ENCODE data around the gene MROH2A.

Gene MROH2A

DNA sequence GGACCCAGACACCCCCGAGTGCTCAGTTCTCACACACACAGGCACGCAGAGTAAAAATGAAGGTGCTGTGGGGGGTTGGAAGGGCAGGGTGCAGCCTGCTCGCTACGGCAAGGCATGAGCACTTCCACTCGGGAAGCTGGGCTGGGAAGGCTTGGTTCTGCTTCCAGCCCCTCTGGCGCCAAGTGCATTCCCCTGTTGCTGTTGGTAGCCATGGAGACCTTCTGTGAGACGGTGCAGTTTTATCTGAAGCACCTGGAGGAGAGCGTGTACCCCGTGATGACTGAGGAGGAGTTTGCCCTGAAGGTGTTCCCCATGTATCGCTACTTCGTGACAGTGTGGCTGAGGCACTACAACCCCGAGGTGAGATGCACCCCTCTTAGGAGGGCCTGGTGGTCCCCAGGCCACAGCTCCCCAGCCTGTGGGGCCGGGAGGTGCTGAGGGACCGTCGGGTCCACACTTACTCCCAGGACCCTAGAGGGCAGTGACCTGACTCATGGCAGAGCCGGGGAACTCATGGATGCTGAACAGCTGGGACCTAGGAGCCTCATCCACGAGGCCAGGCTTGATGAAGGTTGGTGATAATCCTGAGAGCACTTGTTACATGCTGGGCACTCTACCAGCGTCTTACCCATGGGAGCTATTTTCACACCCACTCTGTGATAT lies 15.5 kb downstream of the MROH2A start:
- Histone ChIP-seq H3K14ac (ENCODE audit: low read length) (no peak overlapping the region), H4K12ac (ENCODE audit: low read depth, low read length) (no peak overlapping the region), H3K4me2 (ENCODE audit: low read length) (no peak overlapping the region), H3K36me3 (ENCODE audit: control insufficient read depth in 1 of 2, insufficient read depth in 2 of 2, low read length in 2 of 2) (no peaks in the 10 kb centered on the region), H3K4me3 (ENCODE audit: low read depth, low read length) (no peak overlapping the region), H2AFZ (ENCODE audit: insufficient read depth, low read length, poor library complexity) (no peak overlapping the region), H3K4me1 (ENCODE audit: control insufficient read depth in 1 of 2, insufficient read depth in 2 of 2, low read length in 2 of 2) (no peaks in the 10 kb centered on the region), H3K79me1 (ENCODE audit: low read length) (no peaks in the 10 kb centered on the region), H2BK12ac (ENCODE audit: low read length) (no peak overlapping the region), H3K9ac (ENCODE audit: low read length) (no peak overlapping the region), H2BK120ac (ENCODE audit: insufficient read depth, low read length, poor library complexity) (no peak overlapping the region), H3K9me3 (ENCODE audit: insufficient read depth, low read depth, low read length) (peaks cover 19% of the 10 kb centered on the region), H3K27me3 (ENCODE audit: insufficient read depth, low read length) (no peaks in the 10 kb centered on the region), H3K4ac (ENCODE audit: low read depth, low read length) (no peak overlapping the region), H2BK5ac (ENCODE audit: low read depth, low read length, poor library complexity) (no peak overlapping the region), H4K8ac (ENCODE audit: low read depth, low read length) (no peak overlapping the region), H3K27ac (ENCODE audit: low read depth, low read length) (no peak overlapping the region), H3K23ac (ENCODE audit: low read length) (no peak overlapping the region), H2AK5ac (ENCODE audit: low read length) (no peak overlapping the region), H3K18ac (ENCODE audit: low read length) (no peak overlapping the region), H4K91ac (ENCODE audit: low read depth, low read length) (no peak overlapping the region), H3K79me2 (ENCODE audit: control insufficient read depth, insufficient read depth, low read length, poor library complexity) (no peaks in the 10 kb centered on the region)
- DNase-seq: no peak
- no CpG with 5 or more reads among the region's 18 CpGs for WGBS (ENCODE audit: extremely low coverage, insufficient coverage, insufficient read length)

DNA sequence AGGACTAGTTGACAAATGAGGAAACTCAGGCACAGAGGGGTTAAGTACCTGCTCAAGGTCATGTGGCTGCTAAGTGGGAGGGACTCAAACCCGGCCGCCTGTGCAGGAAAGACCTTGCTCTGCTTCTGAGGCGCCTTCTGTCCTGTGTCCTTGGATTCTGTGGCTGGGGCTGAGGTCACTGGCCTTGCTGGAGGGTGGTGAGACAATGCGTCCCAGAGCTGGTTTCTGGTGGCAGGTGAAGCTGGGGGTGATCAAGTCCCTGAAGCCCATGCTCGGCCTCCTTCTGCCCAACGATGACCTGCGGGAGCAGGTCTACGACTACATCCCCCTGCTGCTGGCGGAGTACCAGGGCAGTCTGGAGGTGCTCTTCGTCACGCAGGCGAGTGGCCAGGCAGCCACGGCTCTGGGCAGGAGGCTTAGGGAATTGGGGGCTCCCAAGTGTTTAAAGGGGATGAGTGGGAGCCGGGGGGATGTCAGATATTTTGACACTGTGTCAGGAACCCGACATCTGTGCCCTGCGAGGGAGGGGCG lies 16.1 kb downstream of the MROH2A start:
- H4K8ac ChIP-seq (ENCODE audit: low read depth, low read length): no peak overlapping the region
- no peaks in the 10 kb centered on the region for H3K79me2 ChIP-seq (ENCODE audit: control insufficient read depth, insufficient read depth, low read length, poor library complexity)
- H2AK5ac ChIP-seq (ENCODE audit: low read length): no peak overlapping the region
- peaks cover 16% of the 10 kb centered on the region for H3K9me3 ChIP-seq (ENCODE audit: insufficient read depth, low read depth, low read length)
- H3K27me3 ChIP-seq (ENCODE audit: insufficient read depth, low read length): no peaks in the 10 kb centered on the region
- H2BK12ac ChIP-seq (ENCODE audit: low read length): no peak overlapping the region
- no peak overlapping the region for H4K12ac ChIP-seq (ENCODE audit: low read depth, low read length)
- H3K36me3 ChIP-seq (ENCODE audit: control insufficient read depth in 1 of 2, insufficient read depth in 2 of 2, low read length in 2 of 2): no peaks in the 10 kb centered on the region
- H3K18ac ChIP-seq (ENCODE audit: low read length): no peak overlapping the region
- H3K4me2 ChIP-seq (ENCODE audit: low read length): no peak overlapping the region
- no CpG with 5 or more reads among the region's 17 CpGs for WGBS (ENCODE audit: extremely low coverage, insufficient coverage, insufficient read length)
- no peaks in the 10 kb centered on the region for H3K79me1 ChIP-seq (ENCODE audit: low read length)
- no peak overlapping the region for H2BK120ac ChIP-seq (ENCODE audit: insufficient read depth, low read length, poor library complexity)
- H4K91ac ChIP-seq (ENCODE audit: low read depth, low read length): no peak overlapping the region
- H2BK5ac ChIP-seq (ENCODE audit: low read depth, low read length, poor library complexity): no peak overlapping the region
- DNase-seq: no peak
- no peak overlapping the region for H3K4ac ChIP-seq (ENCODE audit: low read depth, low read length)
- H3K14ac ChIP-seq (ENCODE audit: low read length): no peak overlapping the region
- no peak overlapping the region for H3K9ac ChIP-seq (ENCODE audit: low read length)
- no peaks in the 10 kb centered on the region for H3K4me1 ChIP-seq (ENCODE audit: control insufficient read depth in 1 of 2, insufficient read depth in 2 of 2, low read length in 2 of 2)
- no peak overlapping the region for H3K27ac ChIP-seq (ENCODE audit: low read depth, low read length)
- no peak overlapping the region for H3K4me3 ChIP-seq (ENCODE audit: low read depth, low read length)
- no peak overlapping the region for H2AFZ ChIP-seq (ENCODE audit: insufficient read depth, low read length, poor library complexity)
- H3K23ac ChIP-seq (ENCODE audit: low read length): no peak overlapping the region

DNA sequence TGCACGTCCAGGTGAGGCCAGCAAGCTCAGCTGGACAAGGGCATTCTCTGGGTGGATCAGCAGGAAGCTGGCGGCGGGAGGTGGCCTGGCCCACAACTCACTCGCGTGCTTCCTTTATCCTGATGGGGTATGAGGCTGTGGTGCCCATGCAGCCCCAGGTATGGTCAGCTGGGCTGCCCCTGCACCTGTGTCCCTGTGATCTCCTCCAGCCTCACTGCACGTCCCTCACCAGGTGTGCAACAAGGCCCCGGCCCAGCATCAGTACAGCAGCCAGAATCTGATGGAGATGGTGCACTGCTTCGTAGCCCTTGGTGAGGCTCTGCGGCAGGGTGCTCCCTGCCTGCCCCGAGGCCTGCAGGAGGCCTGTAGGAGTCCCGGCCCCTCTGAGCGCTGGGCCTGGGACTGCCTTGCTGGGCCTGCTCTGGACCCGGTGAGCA lies 17.6 kb downstream of the MROH2A start:
- H3K9me3 ChIP-seq (ENCODE audit: insufficient read depth, low read depth, low read length): peaks cover 16% of the 10 kb centered on the region
- H3K4me1 ChIP-seq (ENCODE audit: control insufficient read depth in 1 of 2, insufficient read depth in 2 of 2, low read length in 2 of 2): no peaks in the 10 kb centered on the region
- H4K8ac ChIP-seq (ENCODE audit: low read depth, low read length): no peak overlapping the region
- H3K23ac ChIP-seq (ENCODE audit: low read length): no peak overlapping the region
- no peak overlapping the region for H3K18ac ChIP-seq (ENCODE audit: low read length)
- H4K12ac ChIP-seq (ENCODE audit: low read depth, low read length): no peak overlapping the region
- no peak overlapping the region for H3K4me3 ChIP-seq (ENCODE audit: low read depth, low read length)
- no peak for DNase-seq
- no CpG with 5 or more reads among the region's 13 CpGs for WGBS (ENCODE audit: extremely low coverage, insufficient coverage, insufficient read length)
- H2BK120ac ChIP-seq (ENCODE audit: insufficient read depth, low read length, poor library complexity): no peak overlapping the region
- no peak overlapping the region for H2BK5ac ChIP-seq (ENCODE audit: low read depth, low read length, poor library complexity)
- no peak overlapping the region for H2AFZ ChIP-seq (ENCODE audit: insufficient read depth, low read length, poor library complexity)
- H3K4me2 ChIP-seq (ENCODE audit: low read length): no peak overlapping the region
- H3K79me2 ChIP-seq (ENCODE audit: control insufficient read depth, insufficient read depth, low read length, poor library complexity): no peaks in the 10 kb centered on the region
- H4K91ac ChIP-seq (ENCODE audit: low read depth, low read length): no peak overlapping the region
- H3K9ac ChIP-seq (ENCODE audit: low read length): no peak overlapping the region
- no peak overlapping the region for H3K27ac ChIP-seq (ENCODE audit: low read depth, low read length)
- H3K79me1 ChIP-seq (ENCODE audit: low read length): no peaks in the 10 kb centered on the region
- H3K36me3 ChIP-seq (ENCODE audit: control insufficient read depth in 1 of 2, insufficient read depth in 2 of 2, low read length in 2 of 2): no peaks in the 10 kb centered on the region
- no peak overlapping the region for H3K14ac ChIP-seq (ENCODE audit: low read length)
- no peak overlapping the region for H2AK5ac ChIP-seq (ENCODE audit: low read length)
- H3K4ac ChIP-seq (ENCODE audit: low read depth, low read length): no peak overlapping the region
- H2BK12ac ChIP-seq (ENCODE audit: low read length): no peak overlapping the region
- no peaks in the 10 kb centered on the region for H3K27me3 ChIP-seq (ENCODE audit: insufficient read depth, low read length)

DNA sequence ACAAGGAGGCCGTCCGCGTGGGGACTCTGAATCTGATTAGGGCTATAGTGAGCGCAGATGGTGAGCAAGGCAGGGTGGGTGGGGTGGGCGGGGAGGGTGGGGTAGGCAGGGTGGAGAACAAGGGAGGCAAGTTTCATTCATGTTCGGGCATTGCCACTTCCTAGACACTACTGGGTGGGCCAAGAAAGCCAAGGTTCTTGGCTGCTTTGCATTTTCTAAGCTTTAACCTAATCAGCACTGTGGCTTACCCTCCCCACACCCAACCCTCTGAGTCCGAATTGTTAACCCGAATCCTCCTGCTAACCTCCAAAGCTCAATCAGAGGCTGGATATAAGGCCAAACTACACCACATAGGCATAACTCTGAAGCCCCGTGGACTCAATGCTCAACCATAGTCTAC lies 18.1 kb downstream of the MROH2A start:
- H3K23ac ChIP-seq (ENCODE audit: low read length): no peak overlapping the region
- H2BK120ac ChIP-seq (ENCODE audit: insufficient read depth, low read length, poor library complexity): no peak overlapping the region
- no peak overlapping the region for H4K8ac ChIP-seq (ENCODE audit: low read depth, low read length)
- H2AK5ac ChIP-seq (ENCODE audit: low read length): no peak overlapping the region
- H3K18ac ChIP-seq (ENCODE audit: low read length): no peak overlapping the region
- H3K4ac ChIP-seq (ENCODE audit: low read depth, low read length): no peak overlapping the region
- H4K91ac ChIP-seq (ENCODE audit: low read depth, low read length): no peak overlapping the region
- WGBS (ENCODE audit: extremely low coverage, insufficient coverage, insufficient read length): no CpG with 5 or more reads among the region's 9 CpGs
- no peaks in the 10 kb centered on the region for H3K4me1 ChIP-seq (ENCODE audit: control insufficient read depth in 1 of 2, insufficient read depth in 2 of 2, low read length in 2 of 2)
- no peak overlapping the region for H3K14ac ChIP-seq (ENCODE audit: low read length)
- no peaks in the 10 kb centered on the region for H3K79me1 ChIP-seq (ENCODE audit: low read length)
- no peak overlapping the region for H3K9ac ChIP-seq (ENCODE audit: low read length)
- no peak overlapping the region for H2AFZ ChIP-seq (ENCODE audit: insufficient read depth, low read length, poor library complexity)
- no peak overlapping the region for H4K12ac ChIP-seq (ENCODE audit: low read depth, low read length)
- H3K9me3 ChIP-seq (ENCODE audit: insufficient read depth, low read depth, low read length): peaks cover 15% of the 10 kb centered on the region
- DNase-seq: no peak
- H2BK5ac ChIP-seq (ENCODE audit: low read depth, low read length, poor library complexity): no peak overlapping the region
- no peaks in the 10 kb centered on the region for H3K27me3 ChIP-seq (ENCODE audit: insufficient read depth, low read length)
- H3K4me2 ChIP-seq (ENCODE audit: low read length): no peak overlapping the region
- H3K79me2 ChIP-seq (ENCODE audit: control insufficient read depth, insufficient read depth, low read length, poor library complexity): no peaks in the 10 kb centered on the region
- no peak overlapping the region for H3K27ac ChIP-seq (ENCODE audit: low read depth, low read length)
- no peak overlapping the region for H2BK12ac ChIP-seq (ENCODE audit: low read length)
- no peak overlapping the region for H3K4me3 ChIP-seq (ENCODE audit: low read depth, low read length)
- no peaks in the 10 kb centered on the region for H3K36me3 ChIP-seq (ENCODE audit: control insufficient read depth in 1 of 2, insufficient read depth in 2 of 2, low read length in 2 of 2)
